NB4 (cell line): ENCODE data around the gene GTSE1.

Source experiments
- DNase-seq: peaks from one replicate; pipeline ENCODE4 v3.0.0; 2010; ENCODE audit warnings: low read depth
- H3K4me3 ChIP-seq: one replicate; pipeline ENCODE4 v1.5.1; 2011; ENCODE audit warnings: mild to moderate bottlenecking, low read depth, low read length, moderate library complexity
- CTCF ChIP-seq: IDR thresholded peaks from one replicate; pipeline ENCODE4 v1.5.1; 2012; ENCODE audit warnings: low read depth, low read length
- MAX ChIP-seq: IDR thresholded peaks from 2 replicates; pipeline ENCODE4 v1.6.1; 2011; ENCODE audit warnings: low read depth, low read length
- MYC ChIP-seq: IDR thresholded peaks from 2 replicates; pipeline ENCODE4 v1.6.1; 2011; ENCODE audit warnings: low read depth, low read length
- POLR2A ChIP-seq: IDR thresholded peaks from 2 replicates; pipeline ENCODE4 v1.6.1; 2011; ENCODE audit warnings: mild to moderate bottlenecking; ENCODE audit not compliant: insufficient read length; ENCODE audit errors: extremely low read depth

The GTSE1 gene

GRCh38 chr22:46379066-46379930 lies 82.6 kb downstream of the GTSE1 start:
- DNase-seq, result no peak
- TF ChIP-seq MAX (no peak), CTCF (no peak), MYC (no peak), POLR2A (no peak)
- no peak overlapping the region for H3K4me3 ChIP-seq

- no peak for TF ChIP-seq POLR2A
- no peak for TF ChIP-seq MYC
- TF ChIP-seq MAX, result no peak
- no peak for TF ChIP-seq CTCF
- H3K4me3 ChIP-seq, result no peak overlapping the region
- no peak for DNase-seq
These were observed 83.4 kb downstream of the GTSE1 start for GRCh38 chr22:46380069-46380468.
